CD4-positive, alpha-beta T cell (primary cell): ENCODE measurements around the gene PTCRA. TPM values are rescaled to one million over a fixed set of nuclear protein-coding genes. Genes with fewer than 3 reads are reported as not detected.

Experiments
- ATAC-seq: fragments of 200-7000 bp; cut with Tn5 transposase; one replicate; pipeline ENCODE4 v1.10.0; 2022; ENCODE audit warnings: mild to moderate bottlenecking; ENCODE audit not compliant: poor library complexity
- CTCF ChIA-PET: fragments of 350-600 bp; sonication (Branson Sonifier 250); formaldehyde crosslinking; loops from one replicate; lab custom pipeline; 2021; ENCODE audit warnings: antibody characterized with exemption, inconsistent platforms; lab: Charles Lee
- POLR2A ChIA-PET: fragments of 350-600 bp; sonication (Branson Sonifier 250); formaldehyde crosslinking; loops from one replicate; lab custom pipeline; 2021; ENCODE audit warnings: antibody characterized with exemption, inconsistent platforms; lab: Charles Lee
- DNase-seq, 14 experiments: peaks; one replicate each; pipeline ENCODE4 v3.0.0-alpha.2; 2013 to 2020; ENCODE audit warnings: mixed read lengths in 2 of 14
- H3K27ac ChIP-seq, 2 donors: one replicate each; pipeline versions ENCODE4 v1.5.1 to v1.7.0; 2013; ENCODE audit warnings: low read length in 2 of 2, low read depth in 1 of 2, mild to moderate bottlenecking in 1 of 2
- H3K27me3 ChIP-seq, 2 experiments: 1 replicate in 1 of 2; 2 replicates in 1 of 2; pipeline versions ENCODE4 v1.6.1 to v1.7.0; 2013; ENCODE audit warnings: low read length in 2 of 2, control low read depth in 1 of 2, mild to moderate bottlenecking in 1 of 2, moderate library complexity in 1 of 2; ENCODE audit not compliant: insufficient read depth in 2 of 2, control insufficient read depth in 1 of 2
- H3K36me3 ChIP-seq: one replicate; pipeline ENCODE4 v1.6.1; 2013; ENCODE audit warnings: low read length, control low read depth; ENCODE audit not compliant: insufficient read depth
- H3K4me1 ChIP-seq: one replicate; pipeline ENCODE4 v1.6.1; 2013; ENCODE audit warnings: low read length, control low read depth; ENCODE audit not compliant: insufficient read depth
- H3K4me3 ChIP-seq: one replicate; pipeline ENCODE4 v1.5.1; 2013; ENCODE audit warnings: mild to moderate bottlenecking, low read length, moderate library complexity
- H3K9me3 ChIP-seq, 2 experiments: 1 replicate in 1 of 2; 2 replicates in 1 of 2; pipeline versions ENCODE4 v1.6.1 to v1.7.0; 2013; ENCODE audit warnings: low read length in 2 of 2, mild to moderate bottlenecking in 2 of 2, control low read depth in 1 of 2, moderate library complexity in 1 of 2; ENCODE audit not compliant: control insufficient read depth in 1 of 2, insufficient read depth in 1 of 2
- H3K27ac Mint-ChIP-seq: one replicate; pipeline ENCODE4 v1.8.0; 2020; ENCODE audit warnings: mixed read lengths
- H3K27me3 Mint-ChIP-seq: one replicate; pipeline ENCODE4 v1.8.0; 2021; ENCODE audit warnings: mixed read lengths
- H3K36me3 Mint-ChIP-seq: one replicate; pipeline ENCODE4 v1.8.0; 2021; ENCODE audit warnings: low read depth, mixed read lengths
- H3K4me1 Mint-ChIP-seq: one replicate; pipeline ENCODE4 v1.8.0; 2021; ENCODE audit warnings: low read depth, mixed read lengths
- H3K4me3 Mint-ChIP-seq: one replicate; pipeline ENCODE4 v1.8.0; 2020; ENCODE audit warnings: mild to moderate bottlenecking, mixed read lengths
- H3K9me3 Mint-ChIP-seq: one replicate; pipeline ENCODE4 v1.8.0; 2020; ENCODE audit warnings: mixed read lengths
- intact Hi-C, 2 experiments: fragments of 100-400 bp; cut with DNase I in 1 of 2; cut with micrococcal nuclease in 1 of 2; formaldehyde crosslinking; loops; one replicate each; pipeline versions ENCODE4 v1.15.1 to v1.9.0; 2023 to 2025; cut with DNase I, micrococcal nuclease
- total RNA-seq, 174 experiments: library from RNA in 2 of 174; stranded (reverse) in 2 of 174; gene quantifications; one replicate each; pipeline ENCODE4 v1.2.3 and lab custom pipeline; 2021 to 2026
- TF ChIP-seq, protein P1 (sequence below): fragments of 200-600 bp; IDR thresholded peaks from one replicate; pipeline ENCODE4 v1.8.0; 2022; ENCODE audit warnings: antibody characterized with exemption, mild to moderate bottlenecking

The PTCRA gene
- total RNA-seq, 2 experiments from 2014 or later: not detected

GRCh38 chr6:42914546-42914945 lies 1.3 kb upstream of the PTCRA start:
- CTCF ChIA-PET: no interaction called here
- peaks cover 7 to 10% of the 10 kb centered on the region in 2 experiments for H3K27me3 ChIP-seq

DNA sequence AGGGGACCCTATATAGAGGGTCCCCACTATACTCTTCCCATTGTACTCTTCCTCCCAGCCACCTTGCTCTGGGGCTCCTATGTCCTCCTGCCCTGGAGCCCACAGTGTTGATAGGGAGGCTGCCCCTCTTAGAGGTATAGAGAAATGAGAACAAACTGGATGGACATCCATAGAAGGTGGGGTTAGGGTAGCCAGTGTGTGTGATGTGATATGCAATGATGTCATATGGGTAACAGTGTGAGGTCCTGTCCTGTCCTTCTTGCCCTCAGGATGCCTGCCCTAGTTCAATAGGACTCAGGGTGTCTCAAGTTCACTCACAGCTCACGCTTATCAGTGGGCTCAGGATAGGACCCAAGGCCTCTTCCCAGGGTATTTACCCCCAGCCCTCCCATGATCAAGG lies 435 bp downstream of the PTCRA start:
- intact Hi-C loops: no loop called here
- H3K36me3 ChIP-seq: no peaks in the 10 kb centered on the region
- POLR2A ChIA-PET: interaction anchor here (1.9 kb wide), 1 partner anchor 13 kb away, joined by 7 read pairs; the partner anchor contains the start of gene CNPY3
- Mint-ChIP-seq H3K27ac (no peak overlapping the region), H3K4me1 (peaks cover under 1% of the 10 kb centered on the region), H3K36me3 (no peaks in the 10 kb centered on the region), H3K4me3 (no peak overlapping the region), H3K27me3 (peaks cover 14% of the 10 kb centered on the region), H3K9me3 (no peaks in the 10 kb centered on the region)
- no peak for ATAC-seq
- no peak overlapping the region for H3K27ac ChIP-seq
- no peak overlapping the region for H3K4me3 ChIP-seq
- CTCF ChIA-PET: no interaction called here
- H3K4me1 ChIP-seq: peaks cover 6% of the 10 kb centered on the region
- TF ChIP-seq, protein P1, sequence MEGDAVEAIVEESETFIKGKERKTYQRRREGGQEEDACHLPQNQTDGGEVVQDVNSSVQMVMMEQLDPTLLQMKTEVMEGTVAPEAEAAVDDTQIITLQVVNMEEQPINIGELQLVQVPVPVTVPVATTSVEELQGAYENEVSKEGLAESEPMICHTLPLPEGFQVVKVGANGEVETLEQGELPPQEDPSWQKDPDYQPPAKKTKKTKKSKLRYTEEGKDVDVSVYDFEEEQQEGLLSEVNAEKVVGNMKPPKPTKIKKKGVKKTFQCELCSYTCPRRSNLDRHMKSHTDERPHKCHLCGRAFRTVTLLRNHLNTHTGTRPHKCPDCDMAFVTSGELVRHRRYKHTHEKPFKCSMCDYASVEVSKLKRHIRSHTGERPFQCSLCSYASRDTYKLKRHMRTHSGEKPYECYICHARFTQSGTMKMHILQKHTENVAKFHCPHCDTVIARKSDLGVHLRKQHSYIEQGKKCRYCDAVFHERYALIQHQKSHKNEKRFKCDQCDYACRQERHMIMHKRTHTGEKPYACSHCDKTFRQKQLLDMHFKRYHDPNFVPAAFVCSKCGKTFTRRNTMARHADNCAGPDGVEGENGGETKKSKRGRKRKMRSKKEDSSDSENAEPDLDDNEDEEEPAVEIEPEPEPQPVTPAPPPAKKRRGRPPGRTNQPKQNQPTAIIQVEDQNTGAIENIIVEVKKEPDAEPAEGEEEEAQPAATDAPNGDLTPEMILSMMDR: no peak
- peaks cover 5 to 6% of the 10 kb centered on the region in 2 experiments for H3K27me3 ChIP-seq
- DNase-seq: no peak
- no peaks in the 10 kb centered on the region for H3K9me3 ChIP-seq

More at GRCh38 chr6:42914546-42914945, 1.3 kb upstream of the PTCRA start:
- Mint-ChIP-seq H3K27me3 (peaks cover 18% of the 10 kb centered on the region), H3K36me3 (no peaks in the 10 kb centered on the region), H3K4me3 (no peak overlapping the region), H3K9me3 (no peaks in the 10 kb centered on the region), H3K4me1 (peaks cover 4% of the 10 kb centered on the region), H3K27ac (no peak overlapping the region)
- DNase-seq (no peak), ATAC-seq (no peak)
- Histone ChIP-seq H3K27ac (no peak overlapping the region), H3K4me1 (peaks cover 8% of the 10 kb centered on the region), H3K4me3 (no peak overlapping the region), H3K9me3 (no peaks in the 10 kb centered on the region), H3K36me3 (no peaks in the 10 kb centered on the region)
- TF ChIP-seq, protein P1: no peak
- POLR2A ChIA-PET: interaction anchor here (3.1 kb wide), 1 partner anchor 15 kb away, joined by 10 read pairs; the partner anchor contains the start of gene CNPY3
- intact Hi-C loops: no loop called here

GRCh38 chr6:42921801-42922200 lies 5.9 kb downstream of the PTCRA start:
- Mint-ChIP-seq H3K4me1 (no peaks in the 10 kb centered on the region), H3K4me3 (no peak overlapping the region), H3K36me3 (no peaks in the 10 kb centered on the region), H3K27ac (no peak overlapping the region), H3K9me3 (no peaks in the 10 kb centered on the region), H3K27me3 (no peaks in the 10 kb centered on the region)
- Histone ChIP-seq H3K4me1 (no peaks in the 10 kb centered on the region), H3K36me3 (no peaks in the 10 kb centered on the region), H3K9me3 (no peaks in the 10 kb centered on the region), H3K4me3 (no peak overlapping the region), H3K27ac (no peak overlapping the region), H3K27me3 (no peaks in the 10 kb centered on the region)
- ChIA-PET CTCF (no interaction called here), POLR2A (no interaction called here)
- DNase-seq (no peak), ATAC-seq (no peak)
- TF ChIP-seq, protein P1: no peak
- intact Hi-C loops: no loop called here
